B cell (primary cell): ENCODE data around the gene HADH. TPM values are rescaled to one million over a fixed set of nuclear protein-coding genes. Genes with fewer than 3 reads are reported as not detected.

Source experiments
- ATAC-seq: fragments of 200-7000 bp; cut with Tn5 transposase; one replicate; pipeline ENCODE4 v1.10.0; 2021; ENCODE audit warnings: low read depth, mild to moderate bottlenecking, moderate number of reproducible peaks, moderate library complexity
- CTCF ChIA-PET: fragments of 350-600 bp; sonication (Branson Sonifier 250); formaldehyde crosslinking; loops from one replicate; lab custom pipeline; 2021; ENCODE audit warnings: antibody characterized with exemption, inconsistent platforms; lab: Charles Lee
- POLR2A ChIA-PET: fragments of 350-600 bp; sonication (Branson Sonifier 250); formaldehyde crosslinking; loops from one replicate; lab custom pipeline; 2021; ENCODE audit warnings: antibody characterized with exemption; lab: Charles Lee
- DNase-seq: peaks from one replicate; pipeline ENCODE4 v3.0.0; 2013
- H2AFZ ChIP-seq: 2 replicates; pipeline ENCODE4 v1.6.1; 2012; ENCODE audit warnings: mild to moderate bottlenecking, low read depth, low read length; ENCODE audit not compliant: insufficient read depth, poor library complexity, severe bottlenecking
- H3K27ac ChIP-seq, 2 donors: 1 replicate in 1 of 2; 2 replicates in 1 of 2; pipeline ENCODE4 v1.5.1; 2012 to 2013; ENCODE audit warnings: low read length in 2 of 2, mild to moderate bottlenecking in 2 of 2, moderate library complexity in 1 of 2
- H3K27me3 ChIP-seq, 4 experiments: fragments of 200-600 bp in 1 of 4; sonication (generic) in 1 of 4; replicated peaks in 1 of 4; 1 replicate in 2 of 4; 2 replicates in 2 of 4; pipeline versions ENCODE4 v1.6.1 to v1.7.0; 2013 to 2016; ENCODE audit warnings: low read length in 3 of 4, mild to moderate bottlenecking in 2 of 4, mixed read lengths in 1 of 4, moderate library complexity in 1 of 4; ENCODE audit not compliant: insufficient read depth in 4 of 4, control insufficient read depth in 3 of 4; ENCODE audit errors: control extremely low read depth in 1 of 4
- H3K36me3 ChIP-seq, 2 experiments: replicated peaks in 1 of 2; 1 replicate in 1 of 2; 2 replicates in 1 of 2; pipeline versions ENCODE4 v1.6.1 to v1.7.1; 2013; ENCODE audit warnings: low read length in 1 of 2; ENCODE audit not compliant: insufficient read depth in 2 of 2, control insufficient read depth in 1 of 2; ENCODE audit errors: control extremely low read depth in 1 of 2, extremely low read depth in 1 of 2
- H3K4me1 ChIP-seq, 2 donors: fragments of 200-600 bp in 1 of 2; sonication (generic) in 1 of 2; 1 replicate in 1 of 2; 2 replicates in 1 of 2; pipeline versions ENCODE4 v1.5.1 to v1.6.1; 2013 to 2017; ENCODE audit warnings: low read length in 2 of 2; ENCODE audit not compliant: control insufficient read depth in 2 of 2, insufficient read depth in 2 of 2
- H3K4me2 ChIP-seq: replicated peaks from 2 replicates; pipeline ENCODE3; 2012; ENCODE audit warnings: mild to moderate bottlenecking, low read depth, low read length; ENCODE audit not compliant: poor library complexity, severe bottlenecking
- H3K4me3 ChIP-seq, 5 experiments: fragments of 200-600 bp in 1 of 5; sonication (generic) in 1 of 5; 1 replicate in 3 of 5; 2 replicates in 2 of 5; pipeline versions ENCODE4 v1.5.1 to v1.7.0; 2011 to 2016; ENCODE audit warnings: low read length in 4 of 5, mild to moderate bottlenecking in 4 of 5, low read depth in 2 of 5, control low read depth in 1 of 5, moderate library complexity in 1 of 5; ENCODE audit not compliant: insufficient read depth in 1 of 5; ENCODE audit errors: control extremely low read depth in 1 of 5, extremely low read depth in 1 of 5
- H3K79me2 ChIP-seq: fragments of 200-600 bp; sonication (generic); one replicate; pipeline ENCODE4 v1.6.0; 2016; ENCODE audit warnings: low read length; ENCODE audit not compliant: control insufficient read depth, insufficient read depth
- H3K9ac ChIP-seq: fragments of 200-600 bp; sonication (generic); 2 replicates; pipeline ENCODE4 v1.6.1; 2017; ENCODE audit warnings: mild to moderate bottlenecking, low read length, moderate library complexity
- H3K9me3 ChIP-seq, 3 donors: one replicate each; pipeline versions ENCODE4 v1.6.1 to v1.7.1; 2013; ENCODE audit warnings: low read length in 2 of 3; ENCODE audit not compliant: control insufficient read depth in 2 of 3, insufficient read depth in 1 of 3; ENCODE audit errors: control extremely low read depth in 1 of 3
- H4K20me1 ChIP-seq: 2 replicates; pipeline ENCODE4 v1.6.0; 2012; ENCODE audit warnings: mild to moderate bottlenecking, low read length; ENCODE audit not compliant: insufficient read depth, control insufficient read depth, poor library complexity, severe bottlenecking
- H3K27ac Mint-ChIP-seq: one replicate; pipeline ENCODE4 v1.8.0; 2021; ENCODE audit warnings: mixed read lengths
- H3K27me3 Mint-ChIP-seq: one replicate; pipeline ENCODE4 v1.8.0; 2021; ENCODE audit warnings: mixed read lengths
- H3K4me1 Mint-ChIP-seq: one replicate; pipeline ENCODE4 v1.8.0; 2021; ENCODE audit warnings: mixed read lengths
- H3K4me3 Mint-ChIP-seq: one replicate; pipeline ENCODE4 v1.8.0; 2021; ENCODE audit warnings: mixed read lengths
- H3K9me3 Mint-ChIP-seq: one replicate; pipeline ENCODE4 v1.8.0; 2022; ENCODE audit warnings: mixed read lengths; ENCODE audit not compliant: insufficient read depth
- CTCF ChIP-seq: fragments of 200-600 bp; IDR thresholded peaks from one replicate; pipeline ENCODE4 v1.8.0; 2022; ENCODE audit warnings: antibody characterized with exemption, mild to moderate bottlenecking
- EZH2 ChIP-seq: IDR thresholded peaks from 2 replicates; pipeline ENCODE4 v1.6.1; 2012; ENCODE audit warnings: borderline replicate concordance, low read depth, mild to moderate bottlenecking, moderate library complexity, low read length; ENCODE audit not compliant: insufficient read depth, poor library complexity, severe bottlenecking
- WGBS: methylation state at CpG from one replicate; pipeline ENCODE4 v1.1.5; 2013; ENCODE audit warnings: missing lambda C conversion rate; ENCODE audit not compliant: insufficient coverage; 5-methylcytosine and 5-hydroxymethylcytosine counted together
- intact Hi-C: fragments of 100-400 bp; cut with micrococcal nuclease; formaldehyde crosslinking; loops from one replicate; pipeline ENCODE4 v1.10.0; 2022
- polyA plus RNA-seq: library from polyadenylated mRNA; depleted of rRNA; stranded (reverse); fragments of >200 nt; gene quantifications from 2 replicates; pipeline ENCODE4 v1.2.3, GENCODE V29; 2012
- total RNA-seq, 2 donors: library from RNA; stranded (reverse); fragments of 120-200 nt in 1 of 2; gene quantifications; 1 replicate in 1 of 2; 2 replicates in 1 of 2; pipeline versions ENCODE4 v1.2.3 to v1.2.4, GENCODE V29; 2013 to 2022

Gene HADH
- total and polyA plus RNA-seq, 2 donors (not counting 1 experiment from before 2014, with no cell fraction given) = 21.9 to 26.1 TPM

- DNase-seq = no peak
- no peaks in the 10 kb centered on the region for H4K20me1 ChIP-seq
- Mint-ChIP-seq H3K9me3 (no peaks in the 10 kb centered on the region), H3K4me1 (no peaks in the 10 kb centered on the region), H3K27ac (no peak overlapping the region), H3K27me3 (peaks cover 3% of the 10 kb centered on the region), H3K4me3 (no peak overlapping the region)
- no peak overlapping the region for H3K27ac ChIP-seq
- H3K4me1 ChIP-seq = no peaks in the 10 kb centered on the region
- WGBS = 100% methylated on average over 2 of the region's 5 CpGs
- H3K9ac ChIP-seq = no peak overlapping the region
- no peak overlapping the region for H2AFZ ChIP-seq
- H3K4me3 ChIP-seq = no peak overlapping the region
- no peaks in the 10 kb centered on the region for H3K9me3 ChIP-seq
- H3K27me3 ChIP-seq = no peaks in the 10 kb centered on the region
- no peak for TF ChIP-seq CTCF
- no peak for TF ChIP-seq EZH2
- H3K79me2 ChIP-seq = no peaks in the 10 kb centered on the region
- no peak overlapping the region for H3K4me2 ChIP-seq
- intact Hi-C loops = loop anchor here (5.0 kb wide), 1 partner anchor 169 kb away; no protein-coding TSS in a partner anchor
- ChIA-PET POLR2A (no interaction called here), CTCF (no interaction called here)
- no peaks in the 10 kb centered on the region for H3K36me3 ChIP-seq
- no peak for ATAC-seq
Measured at GRCh38 chr4:108060686-108061321, 71.1 kb downstream of the HADH start.

- Mint-ChIP-seq H3K4me3 (no peak overlapping the region), H3K4me1 (peaks cover 6% of the 10 kb centered on the region), H3K9me3 (no peaks in the 10 kb centered on the region), H3K27me3 (peaks cover 9% of the 10 kb centered on the region), H3K27ac (no peak overlapping the region)
- POLR2A ChIA-PET = no interaction called here
- DNase-seq = no peak
- Histone ChIP-seq H3K4me1 (peaks cover 0 to 4% of the 10 kb centered on the region in 2 donors), H3K4me2 (no peak overlapping the region), H3K9me3 (no peaks in the 10 kb centered on the region), H2AFZ (no peak overlapping the region), H4K20me1 (no peaks in the 10 kb centered on the region), H3K79me2 (no peaks in the 10 kb centered on the region), H3K4me3 (no peak overlapping the region), H3K36me3 (no peaks in the 10 kb centered on the region), H3K27me3 (no peaks in the 10 kb centered on the region), H3K27ac (no peak overlapping the region), H3K9ac (no peak overlapping the region)
- no peak for TF ChIP-seq CTCF
- TF ChIP-seq EZH2 = no peak
- ATAC-seq = no peak
- CTCF ChIA-PET = interaction anchor here (1.0 kb wide), 1 partner anchor 49 kb away, joined by 3 read pairs; no protein-coding TSS in a partner anchor
- intact Hi-C loops = no loop called here
Measured at GRCh38 chr4:108068442-108068841, 78.8 kb downstream of the HADH start.
